Neural progenitor cell (in vitro differentiated cells): Measurements from ENCODE around the gene TMEM175.
"Not testable (repeated sequence)": the region's sequence is repeated elsewhere in the genome, so short reads cannot be mapped to it uniquely, and the experiment has no call there.

Source experiments
- EZH2 ChIP-seq: fragments of 200-600 bp; sonication (generic); IDR thresholded peaks from 2 replicates; pipeline ENCODE4 v1.6.1; 2017; ENCODE audit warnings: antibody characterized with exemption, mild to moderate bottlenecking, moderate library complexity
- TF ChIP-seq, protein P1 (sequence below): fragments of 200-600 bp; sonication (generic); IDR thresholded peaks from 2 replicates; pipeline ENCODE4 v1.5.1; 2017; ENCODE audit warnings: antibody characterized with exemption, mild to moderate bottlenecking

DNA sequence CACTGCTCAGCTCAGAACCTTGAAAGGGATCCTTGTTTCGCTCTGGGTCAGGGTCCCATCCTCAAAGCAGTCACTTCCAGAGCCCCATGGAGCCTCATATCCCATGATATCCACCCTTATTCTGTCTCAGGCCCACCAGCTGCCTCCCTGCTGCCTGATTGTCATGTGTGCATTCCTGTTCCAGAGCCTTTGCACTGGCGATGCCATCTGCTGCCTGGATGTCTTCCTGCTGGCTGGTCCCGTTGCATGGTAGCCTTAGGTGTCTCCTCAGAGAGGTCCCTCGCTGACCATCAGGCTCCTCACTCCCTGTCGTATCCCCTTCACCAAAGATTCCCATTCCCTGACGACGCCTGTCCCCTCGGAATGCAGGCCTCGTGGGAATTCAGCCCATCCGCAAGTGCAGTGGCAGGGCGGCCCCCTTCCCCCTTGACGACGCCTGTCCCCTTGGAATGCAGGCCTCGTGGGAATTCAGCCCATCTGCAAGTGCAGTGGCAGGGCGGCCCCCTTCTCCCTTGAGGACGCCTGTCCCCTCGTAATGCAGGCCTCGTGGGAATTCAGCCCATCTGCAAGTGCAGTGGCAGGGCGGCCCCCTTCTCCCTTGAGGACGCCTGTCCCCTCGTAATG lies 67.1 kb downstream of the TMEM175 start:
- TF ChIP-seq, protein P1, sequence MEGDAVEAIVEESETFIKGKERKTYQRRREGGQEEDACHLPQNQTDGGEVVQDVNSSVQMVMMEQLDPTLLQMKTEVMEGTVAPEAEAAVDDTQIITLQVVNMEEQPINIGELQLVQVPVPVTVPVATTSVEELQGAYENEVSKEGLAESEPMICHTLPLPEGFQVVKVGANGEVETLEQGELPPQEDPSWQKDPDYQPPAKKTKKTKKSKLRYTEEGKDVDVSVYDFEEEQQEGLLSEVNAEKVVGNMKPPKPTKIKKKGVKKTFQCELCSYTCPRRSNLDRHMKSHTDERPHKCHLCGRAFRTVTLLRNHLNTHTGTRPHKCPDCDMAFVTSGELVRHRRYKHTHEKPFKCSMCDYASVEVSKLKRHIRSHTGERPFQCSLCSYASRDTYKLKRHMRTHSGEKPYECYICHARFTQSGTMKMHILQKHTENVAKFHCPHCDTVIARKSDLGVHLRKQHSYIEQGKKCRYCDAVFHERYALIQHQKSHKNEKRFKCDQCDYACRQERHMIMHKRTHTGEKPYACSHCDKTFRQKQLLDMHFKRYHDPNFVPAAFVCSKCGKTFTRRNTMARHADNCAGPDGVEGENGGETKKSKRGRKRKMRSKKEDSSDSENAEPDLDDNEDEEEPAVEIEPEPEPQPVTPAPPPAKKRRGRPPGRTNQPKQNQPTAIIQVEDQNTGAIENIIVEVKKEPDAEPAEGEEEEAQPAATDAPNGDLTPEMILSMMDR, result not testable (repeated sequence)
- TF ChIP-seq EZH2, result not testable (repeated sequence)
